GM23338 (cell line): ENCODE measurements around the gene MYOZ2. TPM values are rescaled to one million over a fixed set of nuclear protein-coding genes. Genes with fewer than 3 reads are reported as not detected.

Experiments used
- ATAC-seq: fragments of 200-7000 bp; cut with Tn5 transposase; 3 replicates; pipeline ENCODE4 v1.9.1; 2020
- DNase-seq: peaks from one replicate; pipeline ENCODE4 v3.0.0-alpha.2; 2015; ENCODE audit warnings: low spot score
- H2AFZ ChIP-seq: fragments of 200-600 bp; sonication (generic); 2 replicates; pipeline ENCODE4 v1.8.0; 2016; ENCODE audit warnings: antibody characterized with exemption, mild to moderate bottlenecking, moderate library complexity
- H3F3A ChIP-seq: fragments of 200-600 bp; sonication (generic); replicated peaks from 2 replicates; pipeline ENCODE4 v1.8.0; 2017; ENCODE audit warnings: antibody characterized with exemption, mixed run types, low read depth
- H3K27ac ChIP-seq: fragments of 200-600 bp; sonication (generic); 2 replicates; pipeline ENCODE4 v1.6.1; 2016; ENCODE audit warnings: low read depth
- H3K27me3 ChIP-seq: fragments of 200-600 bp; sonication (generic); 2 replicates; pipeline ENCODE4 v1.8.0; 2016; ENCODE audit warnings: mild to moderate bottlenecking, mixed run types, moderate library complexity; ENCODE audit not compliant: insufficient read depth
- H3K36me3 ChIP-seq: fragments of 200-600 bp; sonication (generic); 2 replicates; pipeline ENCODE4 v1.8.0; 2016; ENCODE audit warnings: mild to moderate bottlenecking; ENCODE audit not compliant: insufficient read depth
- H3K4me1 ChIP-seq: fragments of 200-600 bp; sonication (generic); 2 replicates; pipeline ENCODE4 v1.8.0; 2016; ENCODE audit warnings: mild to moderate bottlenecking, moderate library complexity; ENCODE audit not compliant: insufficient read depth
- H3K4me2 ChIP-seq: fragments of 200-600 bp; sonication (generic); 2 replicates; pipeline ENCODE4 v1.7.1; 2017; ENCODE audit warnings: mixed run types
- H3K4me3 ChIP-seq: fragments of 200-600 bp; sonication (generic); 2 replicates; pipeline ENCODE4 v1.6.1; 2016; ENCODE audit warnings: mixed run types
- H3K79me2 ChIP-seq: fragments of 200-600 bp; sonication (generic); replicated peaks from 2 replicates; pipeline ENCODE4 v1.8.0; 2017; ENCODE audit warnings: mild to moderate bottlenecking; ENCODE audit not compliant: insufficient read depth
- H3K9me2 ChIP-seq: fragments of 200-600 bp; sonication (generic); 2 replicates; pipeline ENCODE4 v1.8.0; 2017; ENCODE audit not compliant: insufficient read depth
- H4K20me1 ChIP-seq: fragments of 200-600 bp; sonication (generic); replicated peaks from 2 replicates; pipeline ENCODE4 v1.8.0; 2017; ENCODE audit warnings: mild to moderate bottlenecking; ENCODE audit not compliant: insufficient read depth
- H3K27ac Mint-ChIP-seq: 2 replicates; pipeline ENCODE4 v1.8.0; 2020; ENCODE audit warnings: inconsistent platforms, mild to moderate bottlenecking, moderate library complexity, mixed read lengths
- H3K27me3 Mint-ChIP-seq: 3 replicates; pipeline ENCODE4 v1.8.0; 2022; ENCODE audit warnings: low read depth, mild to moderate bottlenecking, moderate library complexity, mixed read lengths, inconsistent platforms; ENCODE audit not compliant: insufficient read depth, poor library complexity
- H3K36me3 Mint-ChIP-seq: 3 replicates; pipeline ENCODE4 v1.8.0; 2021; ENCODE audit warnings: low read depth, mild to moderate bottlenecking, inconsistent platforms, moderate library complexity, mixed read lengths
- H3K4me1 Mint-ChIP-seq: 3 replicates; pipeline ENCODE4 v1.8.0; 2020; ENCODE audit warnings: mild to moderate bottlenecking, inconsistent platforms, mixed read lengths
- H3K4me3 Mint-ChIP-seq: 3 replicates; pipeline ENCODE4 v1.8.0; 2021; ENCODE audit warnings: moderate library complexity, mild to moderate bottlenecking, inconsistent platforms, mixed read lengths
- H3K9me3 Mint-ChIP-seq: 3 replicates; pipeline ENCODE4 v1.8.0; 2020; ENCODE audit warnings: moderate library complexity, mild to moderate bottlenecking, inconsistent platforms, mixed read lengths
- EZH2 ChIP-seq: fragments of 200-600 bp; sonication (generic); IDR thresholded peaks from one replicate; pipeline ENCODE4 v1.8.0; 2017; ENCODE audit warnings: antibody characterized with exemption, mild to moderate bottlenecking, low read depth; ENCODE audit not compliant: unreplicated experiment
- EZH2phosphoT487 ChIP-seq: fragments of 200-600 bp; sonication (generic); IDR thresholded peaks from one replicate; pipeline ENCODE4 v1.8.1; 2018; ENCODE audit warnings: antibody characterized with exemption; ENCODE audit not compliant: unreplicated experiment
- JUNB ChIP-seq: IDR thresholded peaks from one replicate; pipeline ENCODE4 v1.6.1; 2016; ENCODE audit warnings: antibody characterized with exemption; ENCODE audit not compliant: unreplicated experiment
- NANOG ChIP-seq: IDR thresholded peaks from 2 replicates; pipeline ENCODE4 v1.6.1; 2016; ENCODE audit warnings: antibody characterized with exemption, borderline replicate concordance
- POLR2AphosphoS5 ChIP-seq: IDR thresholded peaks from 2 replicates; pipeline ENCODE4 v1.6.1; 2016; ENCODE audit warnings: antibody characterized with exemption, low read depth
- STAT1 ChIP-seq: IDR thresholded peaks from one replicate; pipeline ENCODE4 v1.6.1; 2016; ENCODE audit warnings: antibody characterized with exemption; ENCODE audit not compliant: unreplicated experiment
- ZNF114 ChIP-seq: fragments of 250-450 bp; sonication (Bioruptor Pico); IDR thresholded peaks from 2 replicates; pipeline ENCODE4 v1.5.0; 2020; ENCODE audit warnings: mild to moderate bottlenecking, moderate library complexity
- ZNF462 ChIP-seq: fragments of 250-450 bp; sonication (Bioruptor Pico); IDR thresholded peaks from 2 replicates; pipeline ENCODE4 v1.5.0; 2020; ENCODE audit warnings: mild to moderate bottlenecking, moderate library complexity
- polyA plus RNA-seq: library from polyadenylated mRNA; unstranded; fragments of >200 nt; fragmentation: Nextera tagmentation; extraction: Ambion mirVana; gene quantifications from 2 replicates; pipeline ENCODE4 v1.2.1, GENCODE V29; 2016
- total RNA-seq: library from RNA; depleted of rRNA; stranded (reverse); fragments of >200 nt; shearing (Covaris generic); gene quantifications from 2 replicates; pipeline ENCODE4 v1.2.3, GENCODE V29; 2014
- TF ChIP-seq, protein P1 (sequence below): IDR thresholded peaks from one replicate; pipeline ENCODE4 v1.6.1; 2018; ENCODE audit warnings: antibody characterized with exemption; ENCODE audit not compliant: unreplicated experiment

MYOZ2 gene
- total and polyA plus RNA-seq, 2 experiments from 2014 or later, result not detected

GRCh38 chr4:119233750-119234149 is 98.1 kb downstream of the MYOZ2 start (continued):
- no peak for TF ChIP-seq POLR2AphosphoS5
- no peak for TF ChIP-seq EZH2phosphoT487
- TF ChIP-seq ZNF114 (CRISPR knock-in tag), result no peak

DNA sequence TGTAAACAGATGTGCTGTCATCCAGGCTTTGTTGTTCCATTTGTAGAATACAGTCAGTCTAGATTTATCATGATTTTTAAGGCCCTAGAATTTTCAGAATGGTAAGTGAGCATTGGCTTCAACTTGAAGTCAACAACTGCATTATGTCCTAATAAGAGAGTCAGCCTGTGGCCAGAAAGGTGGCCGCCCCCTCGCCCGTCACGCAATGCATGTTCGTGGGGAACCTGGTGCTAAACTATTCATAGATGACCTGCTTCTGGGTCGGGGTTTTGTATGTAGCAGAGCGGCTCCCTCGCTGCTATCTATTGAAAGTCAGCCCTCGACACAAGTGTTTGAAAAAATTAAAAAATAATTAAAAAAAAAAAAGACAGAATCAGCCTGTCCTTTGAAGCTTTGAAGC is 101.6 kb downstream of the MYOZ2 start:
- no peaks in the 10 kb centered on the region for H3K27me3 Mint-ChIP-seq
- no peak overlapping the region for H3K27ac Mint-ChIP-seq
- DNase-seq (no peak), ATAC-seq (no peak)
- no peak for TF ChIP-seq ZNF462
- no peak for TF ChIP-seq ZNF114 (CRISPR knock-in tag)
- no peak for TF ChIP-seq JUNB
- no peak for TF ChIP-seq POLR2AphosphoS5
- no peak for TF ChIP-seq EZH2
- TF ChIP-seq NANOG, result no peak
- TF ChIP-seq STAT1, result no peak
- TF ChIP-seq, protein P1, sequence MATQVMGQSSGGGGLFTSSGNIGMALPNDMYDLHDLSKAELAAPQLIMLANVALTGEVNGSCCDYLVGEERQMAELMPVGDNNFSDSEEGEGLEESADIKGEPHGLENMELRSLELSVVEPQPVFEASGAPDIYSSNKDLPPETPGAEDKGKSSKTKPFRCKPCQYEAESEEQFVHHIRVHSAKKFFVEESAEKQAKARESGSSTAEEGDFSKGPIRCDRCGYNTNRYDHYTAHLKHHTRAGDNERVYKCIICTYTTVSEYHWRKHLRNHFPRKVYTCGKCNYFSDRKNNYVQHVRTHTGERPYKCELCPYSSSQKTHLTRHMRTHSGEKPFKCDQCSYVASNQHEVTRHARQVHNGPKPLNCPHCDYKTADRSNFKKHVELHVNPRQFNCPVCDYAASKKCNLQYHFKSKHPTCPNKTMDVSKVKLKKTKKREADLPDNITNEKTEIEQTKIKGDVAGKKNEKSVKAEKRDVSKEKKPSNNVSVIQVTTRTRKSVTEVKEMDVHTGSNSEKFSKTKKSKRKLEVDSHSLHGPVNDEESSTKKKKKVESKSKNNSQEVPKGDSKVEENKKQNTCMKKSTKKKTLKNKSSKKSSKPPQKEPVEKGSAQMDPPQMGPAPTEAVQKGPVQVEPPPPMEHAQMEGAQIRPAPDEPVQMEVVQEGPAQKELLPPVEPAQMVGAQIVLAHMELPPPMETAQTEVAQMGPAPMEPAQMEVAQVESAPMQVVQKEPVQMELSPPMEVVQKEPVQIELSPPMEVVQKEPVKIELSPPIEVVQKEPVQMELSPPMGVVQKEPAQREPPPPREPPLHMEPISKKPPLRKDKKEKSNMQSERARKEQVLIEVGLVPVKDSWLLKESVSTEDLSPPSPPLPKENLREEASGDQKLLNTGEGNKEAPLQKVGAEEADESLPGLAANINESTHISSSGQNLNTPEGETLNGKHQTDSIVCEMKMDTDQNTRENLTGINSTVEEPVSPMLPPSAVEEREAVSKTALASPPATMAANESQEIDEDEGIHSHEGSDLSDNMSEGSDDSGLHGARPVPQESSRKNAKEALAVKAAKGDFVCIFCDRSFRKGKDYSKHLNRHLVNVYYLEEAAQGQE, result no peak
- peaks cover 29% of the 10 kb centered on the region for H3K79me2 ChIP-seq
- H3K36me3 ChIP-seq, result no peaks in the 10 kb centered on the region
- peaks cover under 1% of the 10 kb centered on the region; the same call in 1 of the 3 replicates for H3K36me3 Mint-ChIP-seq
- no peak overlapping the region for H3K4me3 Mint-ChIP-seq
- H3K4me2 ChIP-seq, result no peak overlapping the region
- peaks cover 2% of the 10 kb centered on the region; the same call in 1 of the 2 replicates for H4K20me1 ChIP-seq
- no peaks in the 10 kb centered on the region for H3F3A ChIP-seq
- H2AFZ ChIP-seq, result no peak overlapping the region
- H3K4me1 Mint-ChIP-seq, result peaks cover 36% of the 10 kb centered on the region
- no peaks in the 10 kb centered on the region for H3K9me2 ChIP-seq
- H3K4me1 ChIP-seq, result peaks cover 30% of the 10 kb centered on the region
- H3K27ac ChIP-seq, result no peak overlapping the region
- no peaks in the 10 kb centered on the region for H3K9me3 Mint-ChIP-seq
- H3K4me3 ChIP-seq, result no peak overlapping the region
- no peaks in the 10 kb centered on the region for H3K27me3 ChIP-seq
